Panc1 (cell line): Measurements from ENCODE around the gene LRRC25.

Experiments used
- CTCF ChIP-seq: fragments of 450-650 bp; IDR thresholded peaks from 2 replicates; pipeline ENCODE4 v1.5.1; 2017; ENCODE audit warnings: mild to moderate bottlenecking
- POLR2AphosphoS5 ChIP-seq: IDR thresholded peaks from 2 replicates; pipeline ENCODE4 v1.6.1; 2012; ENCODE audit warnings: mild to moderate bottlenecking, low read depth, low read length, moderate library complexity

GRCh38 chr19:18419699-18420460 is 22.5 kb upstream of the LRRC25 start:
- TF ChIP-seq CTCF: no peak
- TF ChIP-seq POLR2AphosphoS5: no peak
